Suprapubic skin (tissue), 4 donors: ENCODE results near the gene C1orf50.

Experiments used
- CTCF ChIP-seq, 2 donors: fragments of 200-600 bp in 1 of 2; fragments of 450-650 bp in 1 of 2; sonication (generic) in 1 of 2; IDR thresholded peaks; one replicate each; pipeline ENCODE4 v1.5.1; 2016 to 2019; ENCODE audit warnings: antibody characterized with exemption in 2 of 2, mild to moderate bottlenecking in 1 of 2, moderate library complexity in 1 of 2
- EP300 ChIP-seq: sonication (generic); formaldehyde crosslinking; IDR thresholded peaks from one replicate; pipeline ENCODE4 v1.6.1; 2017; ENCODE audit warnings: antibody characterized with exemption
- POLR2A ChIP-seq, 2 donors: fragments of 450-650 bp; IDR thresholded peaks; one replicate each; pipeline ENCODE4 v1.6.1; 2017; ENCODE audit warnings: antibody characterized with exemption in 2 of 2, mild to moderate bottlenecking in 2 of 2, moderate library complexity in 2 of 2
- POLR2AphosphoS5 ChIP-seq, 3 donors: sonication (generic); formaldehyde crosslinking; IDR thresholded peaks; one replicate each; pipeline ENCODE4 v1.6.1; 2017; ENCODE audit warnings: antibody characterized with exemption in 3 of 3

GRCh38 chr1:42774928-42775526 lies 8.0 kb downstream of the C1orf50 start:
- TF ChIP-seq POLR2A (IDR thresholded peaks at IDR 0.05) (no peak), CTCF (IDR thresholded peaks at IDR 0.05) (no peak), EP300 (no peak), POLR2AphosphoS5 (IDR thresholded peaks at IDR 0.05) (no peak)
